ENCODE data around the gene ATP6V1B1.

DNA sequence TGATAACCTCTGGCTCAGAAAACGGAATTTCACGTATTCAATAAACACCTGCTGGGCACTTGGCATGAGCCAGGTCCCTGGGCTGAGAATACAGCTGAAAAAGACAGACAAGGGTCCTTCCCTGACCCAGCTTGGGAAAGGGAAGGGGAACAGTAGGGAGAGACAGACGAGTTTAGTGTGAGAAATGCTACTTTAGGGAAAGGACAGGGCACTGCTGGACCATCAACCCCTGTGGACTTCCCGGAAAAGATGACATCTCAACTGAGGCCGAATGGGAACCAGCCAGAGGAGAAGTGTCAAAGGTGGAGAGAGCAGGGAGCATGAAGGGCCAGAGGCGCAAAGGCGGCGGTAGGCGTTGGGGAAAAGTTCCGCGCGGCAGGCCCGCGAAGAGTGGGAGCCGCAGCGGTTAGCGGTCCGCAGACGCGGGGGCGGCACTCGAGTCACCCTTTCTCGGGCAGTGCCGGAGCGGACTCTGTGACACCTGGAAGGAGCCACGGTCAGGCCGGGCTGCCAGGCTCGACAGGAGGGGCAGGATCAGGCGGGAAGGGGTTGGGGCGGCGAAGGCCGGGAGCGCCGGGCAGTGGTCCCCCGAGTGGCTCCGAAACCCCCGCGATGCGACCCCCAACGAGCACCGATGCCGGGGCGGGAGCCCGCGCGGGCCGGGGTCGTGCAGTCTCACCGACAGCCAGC, 58.5 kb downstream of the ATP6V1B1 start:
- TF ChIP-seq JUND (IDR thresholded peaks at IDR 0.05) = no peak
- TF ChIP-seq GABPA (IDR thresholded peaks at IDR 0.05 in 1 of 2, conservative IDR thresholded peaks at IDR 0.05 in 1 of 2) = no peak
- TF ChIP-seq CTCF (IDR thresholded peaks at IDR 0.05; ENCODE audit: low read depth, low read length, missing input control) = no peak
- TF ChIP-seq NR2F2 (IDR thresholded peaks at IDR 0.05) = no peak
- no peak for TF ChIP-seq TAF1 (conservative IDR thresholded peaks at IDR 0.05)
- TF ChIP-seq SP1 (IDR thresholded peaks at IDR 0.05) = no peak
- no peak for TF ChIP-seq RXRA (IDR thresholded peaks at IDR 0.05)

Measured in liver (tissue), 3 donors.